GDM1 (cell line): ENCODE data around the gene CD86.
A peak's percentile ranks its signal among the peaks of the same experiment; 100 is the strongest.

Source experiments
- DNase-seq: peaks from one replicate; lab custom pipeline; 2025; lab: John Stamatoyannopoulos, UW

CD86 gene

GRCh38 chr3:122092460-122093165, 37.5 kb downstream of the CD86 start:
- DNase-seq: no peak

GRCh38 chr3:122094125-122094524, 39.0 kb downstream of the CD86 start:
- DNase-seq: no peak

- no peak for DNase-seq
Observed at GRCh38 chr3:122094693-122095092, 39.5 kb downstream of the CD86 start.

DNA sequence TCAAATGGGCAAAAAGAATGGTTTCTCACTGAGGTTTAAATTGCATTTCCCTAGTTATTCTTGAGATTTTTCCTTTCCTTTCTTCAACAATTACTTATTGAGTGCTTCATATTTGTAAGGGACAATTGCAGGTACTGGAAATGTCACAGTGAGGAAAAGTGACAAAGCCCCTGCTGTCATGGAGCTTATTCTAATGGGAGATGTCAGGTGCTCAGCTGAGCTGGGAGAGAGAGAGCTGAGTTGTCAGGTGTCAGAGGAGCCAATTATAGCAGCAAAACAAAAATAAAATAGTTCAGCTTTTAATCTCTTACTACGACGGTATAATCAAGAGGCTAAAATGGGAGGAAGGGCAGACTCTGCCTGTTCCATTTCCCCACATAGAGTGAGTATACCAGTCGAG, 42.0 kb downstream of the CD86 start:
- DNase-seq: no peak

GRCh38 chr3:122098611-122099010, 43.4 kb downstream of the CD86 start:
- DNase-seq: no peak

DNA sequence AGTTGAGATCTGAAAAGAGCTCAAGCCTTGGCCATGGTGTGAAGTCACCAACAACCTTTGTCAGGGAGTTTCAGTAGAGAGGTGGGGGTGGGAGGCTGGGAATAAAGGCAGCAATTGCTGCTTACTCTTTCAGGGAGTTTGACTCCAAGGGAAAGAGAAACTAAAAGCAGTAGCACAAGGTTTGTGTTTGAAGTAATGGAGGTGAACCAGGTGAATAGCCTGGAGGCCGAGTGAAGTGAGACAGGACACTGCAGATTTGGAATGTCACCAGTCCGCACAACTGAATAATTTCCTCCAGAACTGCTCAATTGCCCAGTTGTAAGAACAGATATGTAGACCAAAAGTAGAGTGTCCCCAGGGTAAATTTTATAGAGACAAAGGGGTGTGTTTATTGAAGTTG, 44.1 kb downstream of the CD86 start:
- DNase-seq: no peak

- no peak for DNase-seq
Observed at GRCh38 chr3:122100083-122100482, 44.9 kb downstream of the CD86 start.

- DNase-seq: no peak
Observed at GRCh38 chr3:122100591-122101463, 45.7 kb downstream of the CD86 start.

GRCh38 chr3:122101646-122102045, 46.5 kb downstream of the CD86 start:
- DNase-seq: peak; percentile 45

- DNase-seq: no peak
Observed at GRCh38 chr3:122102191-122102935, 47.2 kb downstream of the CD86 start.

GRCh38 chr3:122103821-122104514, 48.8 kb downstream of the CD86 start:
- no peak for DNase-seq

GRCh38 chr3:122104515-122105194, 49.5 kb downstream of the CD86 start:
- DNase-seq: no peak

- DNase-seq: no peak
Observed at GRCh38 chr3:122105626-122106025, 50.5 kb downstream of the CD86 start.

DNA sequence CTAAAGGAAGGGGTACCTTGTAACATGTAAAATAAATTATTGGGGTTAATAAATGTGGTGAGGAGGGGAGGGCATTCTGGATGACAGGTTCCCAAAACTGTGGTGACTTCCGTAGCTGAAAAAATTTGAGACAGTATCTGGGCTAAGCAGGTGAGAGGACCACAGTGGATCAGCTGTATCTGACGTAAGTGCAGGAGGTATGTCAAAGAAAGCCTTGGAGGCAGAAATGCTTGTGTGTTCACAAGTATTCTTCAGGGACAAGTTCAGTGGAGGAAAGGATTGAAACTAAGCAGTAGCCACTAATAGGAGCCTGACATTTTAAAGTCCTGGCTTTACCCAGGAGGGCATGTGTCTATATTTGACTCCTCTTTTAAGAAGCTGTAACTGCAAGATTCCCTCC, 52.0 kb downstream of the CD86 start:
- DNase-seq: no peak

- no peak for DNase-seq
Observed at GRCh38 chr3:122111974-122112373, 56.8 kb downstream of the CD86 start.

- no peak for DNase-seq
Observed at GRCh38 chr3:122112754-122113153, 57.6 kb downstream of the CD86 start.

GRCh38 chr3:122123850-122124249, 68.7 kb downstream of the CD86 start:
- no peak for DNase-seq

GRCh38 chr3:122132949-122133540, 77.9 kb downstream of the CD86 start:
- no peak for DNase-seq

- no peak for DNase-seq
Observed at GRCh38 chr3:122146466-122146865, 91.3 kb downstream of the CD86 start.

- DNase-seq: no peak
Observed at GRCh38 chr3:122148941-122149627, 93.9 kb downstream of the CD86 start.
